ENCODE measurements around the gene SELENOO. TPM values are rescaled to one million over a fixed set of nuclear protein-coding genes. Genes with fewer than 3 reads are reported as not detected.

SELENOO gene
- total RNA-seq, 3 donors from 2014 or later: 24.3 to 32.3 (median 31.8) TPM

DNA sequence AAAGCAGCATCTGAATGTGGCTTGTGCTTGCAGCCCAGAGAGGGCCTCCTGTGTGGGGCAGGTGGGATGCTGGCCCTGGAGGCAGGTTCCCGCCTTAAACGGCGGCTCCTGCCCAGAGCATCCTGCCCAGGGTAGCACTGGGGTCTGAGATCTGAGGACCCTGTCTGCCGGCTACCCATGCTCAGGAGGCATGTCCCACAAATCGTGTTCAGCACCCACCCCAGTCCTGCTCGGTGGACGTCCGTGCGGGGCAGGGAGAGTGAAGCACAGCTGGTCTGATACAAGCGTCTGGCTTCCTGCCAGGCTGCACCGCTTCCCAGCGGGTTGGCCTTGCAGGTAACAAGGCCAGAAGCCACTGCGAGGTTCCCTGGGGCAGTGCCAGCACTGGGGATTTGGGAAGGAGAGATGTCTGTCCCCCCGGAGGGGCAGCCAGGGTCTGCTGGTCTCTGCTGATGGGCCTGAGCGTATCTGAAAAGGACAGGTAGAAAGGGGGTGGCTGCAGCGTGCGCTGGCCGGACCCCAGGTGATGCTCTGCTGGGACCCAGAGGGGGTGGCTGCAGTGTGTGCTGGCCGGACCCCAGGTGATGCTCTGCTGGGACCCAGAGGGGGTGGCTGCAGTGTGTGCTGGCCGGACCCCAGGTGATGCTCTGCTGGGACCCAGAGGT, 11.5 kb upstream of the SELENOO start:
- H3K9me3 ChIP-seq: no peaks in the 10 kb centered on the region
- intact Hi-C loops (cut with DNase I; ENCODE audit: low total_unique reads): loop anchor here (10.0 kb wide), 1 partner anchor 235 kb away; no protein-coding TSS in a partner anchor
- DNase-seq (ENCODE audit: low spot score in 2 of 2): no peak
- H3K36me3 ChIP-seq: no peaks in the 10 kb centered on the region
- peaks cover 18 to 25% of the 10 kb centered on the region in 2 donors for H3K4me1 ChIP-seq
- TF ChIP-seq POLR2A (IDR thresholded peaks at IDR 0.05) (no peak), POLR2AphosphoS5 (IDR thresholded peaks at IDR 0.05) (no peak)
- TF ChIP-seq, protein P1, sequence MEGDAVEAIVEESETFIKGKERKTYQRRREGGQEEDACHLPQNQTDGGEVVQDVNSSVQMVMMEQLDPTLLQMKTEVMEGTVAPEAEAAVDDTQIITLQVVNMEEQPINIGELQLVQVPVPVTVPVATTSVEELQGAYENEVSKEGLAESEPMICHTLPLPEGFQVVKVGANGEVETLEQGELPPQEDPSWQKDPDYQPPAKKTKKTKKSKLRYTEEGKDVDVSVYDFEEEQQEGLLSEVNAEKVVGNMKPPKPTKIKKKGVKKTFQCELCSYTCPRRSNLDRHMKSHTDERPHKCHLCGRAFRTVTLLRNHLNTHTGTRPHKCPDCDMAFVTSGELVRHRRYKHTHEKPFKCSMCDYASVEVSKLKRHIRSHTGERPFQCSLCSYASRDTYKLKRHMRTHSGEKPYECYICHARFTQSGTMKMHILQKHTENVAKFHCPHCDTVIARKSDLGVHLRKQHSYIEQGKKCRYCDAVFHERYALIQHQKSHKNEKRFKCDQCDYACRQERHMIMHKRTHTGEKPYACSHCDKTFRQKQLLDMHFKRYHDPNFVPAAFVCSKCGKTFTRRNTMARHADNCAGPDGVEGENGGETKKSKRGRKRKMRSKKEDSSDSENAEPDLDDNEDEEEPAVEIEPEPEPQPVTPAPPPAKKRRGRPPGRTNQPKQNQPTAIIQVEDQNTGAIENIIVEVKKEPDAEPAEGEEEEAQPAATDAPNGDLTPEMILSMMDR (IDR thresholded peaks at IDR 0.05): no peak
- no peaks in the 10 kb centered on the region for H3K27me3 ChIP-seq
- peak overlapping the region; percentile 81 to 90 for H3K27ac ChIP-seq
- H3K4me3 ChIP-seq: no peak overlapping the region

DNA sequence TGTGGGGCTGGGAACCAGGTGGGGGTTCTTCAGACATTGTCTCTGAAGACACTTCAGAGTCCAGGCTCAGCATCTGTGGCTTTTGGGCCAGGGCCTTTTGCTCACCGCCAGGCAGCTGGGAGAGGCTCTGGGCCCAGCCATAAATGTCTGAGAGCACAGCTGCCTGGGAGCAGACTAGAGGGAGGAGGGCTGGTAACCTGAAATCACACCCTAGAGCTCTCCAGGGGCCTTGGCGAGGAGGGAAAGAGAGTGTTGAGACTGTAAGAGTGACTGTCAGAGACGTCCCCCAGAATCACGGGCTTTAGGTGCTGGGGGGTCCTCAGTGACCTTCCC, 11.0 kb upstream of the SELENOO start:
- Histone ChIP-seq H3K4me3 (peak overlapping the region; percentile 30 to 65 (median 51)), H3K36me3 (no peaks in the 10 kb centered on the region), H3K27ac (peak overlapping the region; percentile 81 to 90), H3K9me3 (no peaks in the 10 kb centered on the region), H3K27me3 (no peaks in the 10 kb centered on the region), H3K4me1 (peaks cover 18 to 20% of the 10 kb centered on the region in 2 donors)
- TF ChIP-seq, protein P1 (IDR thresholded peaks at IDR 0.05): no peak
- TF ChIP-seq POLR2A (IDR thresholded peaks at IDR 0.05): no peak
- TF ChIP-seq POLR2AphosphoS5 (IDR thresholded peaks at IDR 0.05): no peak
- intact Hi-C loops (cut with DNase I; ENCODE audit: low total_unique reads): loop anchor here (10.0 kb wide), 1 partner anchor 235 kb away; no protein-coding TSS in a partner anchor
- no peak for DNase-seq (ENCODE audit: low spot score in 2 of 2)

DNA sequence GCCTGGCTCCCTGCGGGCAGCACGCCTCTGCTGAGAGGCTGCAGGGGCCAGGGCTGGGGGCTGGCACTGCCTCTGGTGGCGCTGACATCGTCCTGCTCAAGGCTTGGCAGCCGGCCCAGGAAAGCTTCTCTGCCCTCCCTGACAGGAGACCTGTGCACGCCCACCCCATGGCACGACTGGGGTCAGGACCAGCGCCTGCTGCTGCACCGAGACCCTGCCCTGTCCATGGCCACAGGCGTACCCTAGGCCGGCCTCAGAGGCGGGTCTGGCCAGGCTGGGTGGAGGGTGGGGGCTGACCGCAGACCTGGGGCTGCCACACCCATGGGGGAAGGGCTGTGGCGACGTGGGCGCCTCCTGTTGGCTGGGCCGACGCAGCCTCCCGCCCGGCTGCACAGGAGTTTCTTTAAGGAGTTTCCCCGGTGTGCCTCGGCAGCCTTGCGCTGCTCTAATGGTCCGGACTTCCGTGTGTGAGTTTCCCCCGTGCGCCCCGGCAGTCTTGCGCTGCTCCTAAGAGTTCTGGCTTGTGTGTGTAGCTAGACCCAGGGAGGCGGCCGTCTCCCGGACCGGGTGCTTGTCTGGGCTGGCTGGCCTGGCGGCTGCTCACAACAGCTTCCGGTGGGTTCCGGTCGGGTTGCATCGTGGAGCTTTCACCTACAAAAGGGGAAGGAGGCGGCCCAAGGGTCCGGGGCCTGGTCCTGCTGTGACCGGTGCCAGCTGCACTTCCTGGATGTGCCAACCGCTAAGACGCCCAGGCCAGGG, 10.4 kb upstream of the SELENOO start:
- H3K27me3 ChIP-seq: no peaks in the 10 kb centered on the region
- peaks cover 18 to 20% of the 10 kb centered on the region in 2 donors for H3K4me1 ChIP-seq
- DNase-seq (ENCODE audit: low spot score in 2 of 2): peak; percentile 72 to 79
- H3K9me3 ChIP-seq: no peaks in the 10 kb centered on the region
- H3K27ac ChIP-seq: peak overlapping the region; percentile 81 to 90
- peak overlapping the region; percentile 30 to 65 (median 51) for H3K4me3 ChIP-seq
- H3K36me3 ChIP-seq: no peaks in the 10 kb centered on the region
- TF ChIP-seq, protein P1 (IDR thresholded peaks at IDR 0.05): peak in 2 of 3 donors; percentile 16 to 33
- TF ChIP-seq POLR2AphosphoS5 (IDR thresholded peaks at IDR 0.05) (peak in 2 of 3 donors; percentile 20 to 53), POLR2A (IDR thresholded peaks at IDR 0.05) (no peak)
- intact Hi-C loops (cut with DNase I; ENCODE audit: low total_unique reads): no loop called here

DNA sequence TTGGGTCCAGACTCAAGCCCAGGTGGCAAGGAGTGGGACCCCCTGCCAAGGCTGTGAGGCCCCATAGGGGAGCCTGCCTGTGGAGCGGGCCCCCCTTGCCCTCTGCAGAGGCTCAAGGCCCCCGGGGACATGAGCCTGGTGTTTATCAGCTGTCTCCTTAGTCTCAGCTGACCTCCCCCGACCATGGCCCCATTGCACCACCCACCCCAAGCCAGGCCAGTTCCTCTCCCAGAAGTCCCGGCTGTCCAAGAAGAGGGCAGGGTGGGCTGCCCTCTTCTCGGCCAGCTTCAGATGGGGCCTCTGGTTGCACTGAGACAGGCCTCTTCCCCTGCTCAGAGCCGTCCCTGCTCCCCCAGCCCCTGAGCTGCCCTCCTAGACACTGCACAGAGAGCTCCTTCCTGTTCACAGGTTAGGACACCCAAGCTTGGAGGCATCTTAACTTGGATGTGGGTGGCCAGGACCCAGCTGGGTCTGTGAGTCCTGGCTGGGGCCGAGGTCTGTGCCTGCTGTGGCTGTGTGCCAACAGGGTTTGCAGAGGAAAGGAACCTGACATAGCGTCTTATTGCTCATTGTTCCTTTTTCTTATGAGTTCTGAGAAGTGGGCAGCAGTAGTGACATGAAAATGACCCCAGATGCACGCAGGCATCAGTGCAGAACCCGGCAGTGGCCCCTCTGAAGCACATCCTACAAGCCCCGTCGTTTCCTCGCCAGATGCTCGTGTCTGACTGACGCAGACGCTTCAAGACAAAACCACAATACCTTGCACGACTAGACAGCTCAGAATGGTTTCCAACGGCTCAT, 9.7 kb upstream of the SELENOO start:
- Histone ChIP-seq H3K4me3 (peak overlapping the region; percentile 30 to 65 (median 51)), H3K4me1 (peaks cover 18 to 20% of the 10 kb centered on the region in 2 donors), H3K36me3 (no peaks in the 10 kb centered on the region), H3K27ac (peak overlapping the region; percentile 81 to 90), H3K9me3 (no peaks in the 10 kb centered on the region), H3K27me3 (no peaks in the 10 kb centered on the region)
- intact Hi-C loops (cut with DNase I; ENCODE audit: low total_unique reads): no loop called here
- TF ChIP-seq POLR2AphosphoS5 (IDR thresholded peaks at IDR 0.05) (no peak), POLR2A (IDR thresholded peaks at IDR 0.05) (no peak)
- TF ChIP-seq, protein P1 (IDR thresholded peaks at IDR 0.05): no peak
- no peak for DNase-seq (ENCODE audit: low spot score in 2 of 2)

Measured in breast epithelium (tissue), 4 donors.